GM23248 (cell line): Measurements from ENCODE around the gene CTDNEP1. TPM values are rescaled to one million over a fixed set of nuclear protein-coding genes. Genes with fewer than 3 reads are reported as not detected.

ENCODE experiments used
- DNase-seq: peaks from one replicate; pipeline ENCODE4 v3.0.0-alpha.2; 2015
- H2AFZ ChIP-seq: fragments of 200-600 bp; sonication (generic); 2 replicates; pipeline ENCODE4 v1.6.1; 2016; ENCODE audit warnings: antibody characterized with exemption
- H3F3A ChIP-seq: fragments of 200-600 bp; sonication (generic); 2 replicates; pipeline ENCODE4 v1.6.1; 2016; ENCODE audit warnings: mild to moderate bottlenecking, antibody characterized with exemption, mixed run types; ENCODE audit not compliant: insufficient read depth
- H3K27ac ChIP-seq: fragments of 200-600 bp; sonication (generic); 2 replicates; pipeline ENCODE4 v1.5.1; 2016; ENCODE audit warnings: mild to moderate bottlenecking
- H3K27me3 ChIP-seq: fragments of 200-600 bp; sonication (generic); replicated peaks from 2 replicates; pipeline ENCODE4 v1.6.1; 2016; ENCODE audit warnings: mild to moderate bottlenecking; ENCODE audit not compliant: insufficient read depth
- H3K36me3 ChIP-seq: fragments of 200-600 bp; sonication (generic); 2 replicates; pipeline ENCODE4 v1.6.1; 2016; ENCODE audit warnings: low read depth, mild to moderate bottlenecking
- H3K4me1 ChIP-seq: fragments of 200-600 bp; sonication (generic); 2 replicates; pipeline ENCODE4 v1.6.1; 2016; ENCODE audit warnings: mild to moderate bottlenecking; ENCODE audit not compliant: insufficient read depth
- H3K4me2 ChIP-seq: fragments of 200-600 bp; sonication (generic); one replicate; pipeline ENCODE4 v1.6.1; 2016; ENCODE audit warnings: mild to moderate bottlenecking; ENCODE audit not compliant: unreplicated experiment
- H3K4me3 ChIP-seq: fragments of 200-600 bp; sonication (generic); 2 replicates; pipeline ENCODE4 v1.5.1; 2016; ENCODE audit warnings: mild to moderate bottlenecking
- H3K79me2 ChIP-seq: fragments of 200-600 bp; sonication (generic); 2 replicates; pipeline ENCODE4 v1.6.1; 2016; ENCODE audit warnings: mild to moderate bottlenecking; ENCODE audit not compliant: insufficient read depth
- H3K9ac ChIP-seq: fragments of 200-600 bp; sonication (generic); 2 replicates; pipeline ENCODE4 v1.6.1; 2016; ENCODE audit warnings: mild to moderate bottlenecking
- H3K9me2 ChIP-seq: fragments of 200-600 bp; sonication (generic); 2 replicates; pipeline ENCODE4 v1.6.1; 2016; ENCODE audit warnings: mixed run types, mild to moderate bottlenecking, moderate library complexity; ENCODE audit not compliant: insufficient read depth
- H3K9me3 ChIP-seq: fragments of 200-600 bp; sonication (generic); one replicate; pipeline ENCODE4 v1.6.1; 2017; ENCODE audit warnings: low read depth
- H4K20me1 ChIP-seq: fragments of 200-600 bp; sonication (generic); 2 replicates; pipeline ENCODE4 v1.6.0; 2016; ENCODE audit not compliant: insufficient read depth
- EZH2 ChIP-seq: fragments of 200-600 bp; sonication (generic); IDR thresholded peaks from 2 replicates; pipeline ENCODE4 v1.6.1; 2018; ENCODE audit warnings: antibody characterized with exemption, mild to moderate bottlenecking; ENCODE audit not compliant: insufficient read depth, poor library complexity, severe bottlenecking
- EZH2phosphoT487 ChIP-seq: fragments of 200-600 bp; sonication (generic); IDR thresholded peaks from 2 replicates; pipeline ENCODE4 v1.6.1; 2018; ENCODE audit warnings: antibody characterized with exemption, moderate library complexity, mild to moderate bottlenecking, low read depth; ENCODE audit not compliant: insufficient read depth
- WGBS, 2 experiments: methylation state at CpG; one replicate each; pipeline ENCODE4 v1.1.6; 2015 to 2017; ENCODE audit warnings: low lambda C conversion rate in 2 of 2, low coverage in 1 of 2; ENCODE audit errors: missing lambda C conversion rate in 2 of 2; 5-methylcytosine and 5-hydroxymethylcytosine counted together
- in situ Hi-C: fragments of 300-500 bp; cut with MboI; formaldehyde crosslinking; loops from 2 replicates; pipeline ENCODE4 v1.15.0; 2020
- polyA plus RNA-seq: library from polyadenylated mRNA; unstranded; fragments of >200 nt; fragmentation: Nextera tagmentation; extraction: Ambion mirVana; gene quantifications from 2 replicates; pipeline ENCODE4 v1.2.1, GENCODE V29; 2016
- total RNA-seq: library from RNA; depleted of rRNA; stranded (reverse); fragments of >200 nt; shearing (Covaris generic); gene quantifications from 2 replicates; pipeline ENCODE4 v1.2.3, GENCODE V29; 2014

CTDNEP1 gene
- total and polyA plus RNA-seq, 2 experiments from 2014 or later = 30.0 to 38.9 TPM

DNA sequence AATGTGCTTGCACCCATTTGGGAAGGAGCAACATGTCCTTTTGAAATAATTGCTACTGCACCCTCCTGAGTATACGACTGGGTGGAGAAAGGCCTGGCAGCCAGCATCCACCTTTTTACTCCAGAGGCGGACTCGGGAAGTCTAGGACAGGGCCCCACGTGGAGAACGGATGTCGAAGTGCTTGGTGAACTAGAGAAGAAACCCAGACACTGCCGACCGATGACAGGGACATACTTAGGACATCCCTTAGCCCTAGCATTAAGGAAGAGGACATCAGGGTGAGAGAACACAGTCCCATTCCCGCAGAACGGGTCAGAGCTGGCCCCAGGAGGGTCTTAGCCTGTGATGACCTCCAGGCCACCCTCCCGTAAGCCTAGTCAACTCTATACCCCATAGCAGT is 39.2 kb upstream of the CTDNEP1 start:
- Histone ChIP-seq H3K4me3 (no peak overlapping the region), H3K4me1 (no peaks in the 10 kb centered on the region), H3K9me3 (no peaks in the 10 kb centered on the region), H3F3A (peaks cover 2% of the 10 kb centered on the region; the same call in 1 of the 2 replicates), H3K79me2 (no peaks in the 10 kb centered on the region), H3K27ac (no peak overlapping the region), H3K36me3 (no peaks in the 10 kb centered on the region), H3K27me3 (peaks cover 41% of the 10 kb centered on the region), H4K20me1 (no peaks in the 10 kb centered on the region), H3K4me2 (no peak overlapping the region), H3K9ac (no peak overlapping the region), H3K9me2 (no peaks in the 10 kb centered on the region), H2AFZ (no peak overlapping the region)
- TF ChIP-seq EZH2phosphoT487 = no peak
- TF ChIP-seq EZH2 = no peak
- WGBS, 2 experiments = 45 to 49% methylated on average over 11 of the region's 11 CpGs
- DNase-seq = no peak
- in situ Hi-C loops = no loop called here

DNA sequence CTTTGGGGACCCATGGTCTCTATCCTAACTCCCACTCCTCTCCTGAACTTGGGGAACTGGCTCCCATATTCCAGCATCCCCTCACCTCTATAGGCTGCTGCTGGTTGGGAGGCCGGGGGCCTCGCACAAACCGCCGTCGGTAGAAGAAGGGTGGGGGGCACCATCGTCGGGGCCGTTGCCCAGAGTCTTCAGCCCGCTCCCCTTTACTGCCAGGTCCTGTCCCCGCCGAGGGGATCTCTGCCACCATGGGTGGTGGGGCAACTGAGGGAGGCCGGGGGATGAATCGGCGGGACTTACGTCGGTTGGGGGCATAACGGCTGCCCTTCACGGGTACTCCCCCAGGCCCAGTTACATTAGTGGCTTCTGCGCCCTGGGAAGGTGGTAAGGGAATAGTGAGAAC is 38.6 kb upstream of the CTDNEP1 start:
- Histone ChIP-seq H3K27ac (no peak overlapping the region), H3K9me2 (no peaks in the 10 kb centered on the region), H3K27me3 (peaks cover 41% of the 10 kb centered on the region), H3F3A (no peaks in the 10 kb centered on the region), H2AFZ (no peak overlapping the region), H3K9ac (no peak overlapping the region), H3K4me2 (no peak overlapping the region), H3K79me2 (no peaks in the 10 kb centered on the region), H3K4me3 (no peak overlapping the region), H3K36me3 (no peaks in the 10 kb centered on the region), H3K9me3 (no peaks in the 10 kb centered on the region), H4K20me1 (no peaks in the 10 kb centered on the region), H3K4me1 (no peaks in the 10 kb centered on the region)
- DNase-seq = no peak
- 68 to 77% methylated on average over 17 to 18 of the region's 19 CpGs for WGBS, 2 experiments
- no peak for TF ChIP-seq EZH2phosphoT487
- TF ChIP-seq EZH2 = no peak
- in situ Hi-C loops = no loop called here

- H3K9ac ChIP-seq = no peak overlapping the region
- no peak overlapping the region for H3K4me2 ChIP-seq
- no peaks in the 10 kb centered on the region for H3F3A ChIP-seq
- H3K36me3 ChIP-seq = no peaks in the 10 kb centered on the region
- peaks cover 41% of the 10 kb centered on the region for H3K27me3 ChIP-seq
- H3K4me3 ChIP-seq = no peak overlapping the region
- 46 to 51% methylated on average over 12 to 18 of the region's 18 CpGs for WGBS, 2 experiments
- H3K27ac ChIP-seq = no peak overlapping the region
- no peaks in the 10 kb centered on the region for H3K9me3 ChIP-seq
- no peaks in the 10 kb centered on the region for H4K20me1 ChIP-seq
- H3K4me1 ChIP-seq = no peaks in the 10 kb centered on the region
- TF ChIP-seq EZH2 = no peak
- TF ChIP-seq EZH2phosphoT487 = no peak
- no peaks in the 10 kb centered on the region for H3K79me2 ChIP-seq
- H2AFZ ChIP-seq = no peak overlapping the region
- no peaks in the 10 kb centered on the region for H3K9me2 ChIP-seq
- no peak for DNase-seq
- in situ Hi-C loops = no loop called here
Observed at GRCh38 chr17:7289256-7290032, 37.9 kb upstream of the CTDNEP1 start.

GRCh38 chr17:7285679-7286078 is 34.1 kb upstream of the CTDNEP1 start:
- no peak overlapping the region for H3K4me2 ChIP-seq
- H2AFZ ChIP-seq = no peak overlapping the region
- no peaks in the 10 kb centered on the region for H3K36me3 ChIP-seq
- DNase-seq = no peak
- no peak for TF ChIP-seq EZH2
- TF ChIP-seq EZH2phosphoT487 = no peak
- H3K27ac ChIP-seq = no peak overlapping the region
- in situ Hi-C loops = no loop called here
- H3K9ac ChIP-seq = no peak overlapping the region
- peaks cover 20% of the 10 kb centered on the region; the same call in 1 of the 2 replicates for H3K27me3 ChIP-seq
- H3K4me3 ChIP-seq = no peak overlapping the region
- H4K20me1 ChIP-seq = no peaks in the 10 kb centered on the region
- H3K4me1 ChIP-seq = no peaks in the 10 kb centered on the region
- WGBS, 2 experiments = 69 to 70% methylated on average over 12 of the region's 12 CpGs
- H3F3A ChIP-seq = no peaks in the 10 kb centered on the region
- H3K9me3 ChIP-seq = no peaks in the 10 kb centered on the region
- no peaks in the 10 kb centered on the region for H3K79me2 ChIP-seq
- H3K9me2 ChIP-seq = no peaks in the 10 kb centered on the region
